Measurements from ENCODE around the gene LGALS16.
"Not testable (repeated sequence)": the region's sequence is repeated elsewhere in the genome, so short reads cannot be mapped to it uniquely, and the experiment has no call there.

LGALS16 gene

GRCh38 chr19:39679056-39679790 lies 23.5 kb downstream of the LGALS16 start:
- DNase-seq = no peak

GRCh38 chr19:39679791-39680168 lies 24.1 kb downstream of the LGALS16 start:
- no peak for DNase-seq

GRCh38 chr19:39680593-39680992 lies 24.9 kb downstream of the LGALS16 start:
- DNase-seq = no peak

- no peak for DNase-seq
Observed at GRCh38 chr19:39681416-39681815, 25.7 kb downstream of the LGALS16 start.

- no peak for DNase-seq
Observed at GRCh38 chr19:39684267-39684666, 28.6 kb downstream of the LGALS16 start.

GRCh38 chr19:39686739-39687138 lies 31.0 kb downstream of the LGALS16 start:
- no peak for DNase-seq

GRCh38 chr19:39688637-39689036 lies 32.9 kb downstream of the LGALS16 start:
- not testable (repeated sequence) for DNase-seq

- DNase-seq = no peak
Observed at GRCh38 chr19:39692166-39692565, 36.5 kb downstream of the LGALS16 start.

GRCh38 chr19:39692822-39693221 lies 37.1 kb downstream of the LGALS16 start:
- DNase-seq = no peak

- no peak for DNase-seq
Observed at GRCh38 chr19:39695759-39696158, 40.0 kb downstream of the LGALS16 start.

- DNase-seq = no peak
Observed at GRCh38 chr19:39696387-39696786, 40.7 kb downstream of the LGALS16 start.

GRCh38 chr19:39698535-39698934 lies 42.8 kb downstream of the LGALS16 start:
- DNase-seq = no peak

- DNase-seq = no peak
Observed at GRCh38 chr19:39701291-39701690, 45.6 kb downstream of the LGALS16 start.

- DNase-seq = no peak
Observed at GRCh38 chr19:39704181-39705044, 48.7 kb downstream of the LGALS16 start, which contains the start of gene LGALS14. Gene LGALS14 (plus strand): TSS chr19:39704481. CDS start chr19:39704529, 48 bp downstream.

GRCh38 chr19:39705578-39706188 lies 50.0 kb downstream of the LGALS16 start:
- DNase-seq = no peak

- no peak for DNase-seq
Observed at GRCh38 chr19:39708594-39708993, 52.9 kb downstream of the LGALS16 start.

GRCh38 chr19:39709026-39709872 lies 53.5 kb downstream of the LGALS16 start:
- DNase-seq = no peak

Measured in femur (tissue), 1 donor.